ENCODE data around the gene HMGN1. TPM values are rescaled to one million over a fixed set of nuclear protein-coding genes. Genes with fewer than 3 reads are reported as not detected.
"Not testable (repeated sequence)": the region's sequence is repeated elsewhere in the genome, so short reads cannot be mapped to it uniquely, and the experiment has no call there.

HMGN1 gene
- polyA plus RNA-seq, 12 donors, result 207 to 511 (median 342) TPM; not detected in 1

- no peak for DNase-seq
Measured at GRCh38 chr21:39375446-39375845, 26.6 kb upstream of the HMGN1 start.

DNA sequence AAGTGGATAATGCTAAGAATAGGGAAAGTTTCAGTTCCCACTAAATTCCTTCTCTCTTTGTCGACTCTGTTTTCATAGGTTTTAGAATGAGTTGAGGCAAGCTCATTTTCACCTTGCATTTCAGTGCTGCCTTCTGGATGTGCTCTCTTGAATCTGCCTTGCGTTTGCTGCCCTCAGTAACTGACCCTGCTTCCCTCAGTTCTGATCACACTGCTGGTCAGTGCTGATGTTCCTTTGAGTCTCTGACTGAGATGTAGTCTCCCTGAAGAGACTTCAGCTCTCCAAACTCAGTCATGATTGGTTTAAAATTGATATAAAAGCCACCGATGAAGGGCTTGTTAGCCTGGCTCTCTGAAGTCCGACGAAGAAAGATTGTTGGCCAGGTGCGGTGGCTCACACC is 25.2 kb upstream of the HMGN1 start:
- DNase-seq, result no peak

DNA sequence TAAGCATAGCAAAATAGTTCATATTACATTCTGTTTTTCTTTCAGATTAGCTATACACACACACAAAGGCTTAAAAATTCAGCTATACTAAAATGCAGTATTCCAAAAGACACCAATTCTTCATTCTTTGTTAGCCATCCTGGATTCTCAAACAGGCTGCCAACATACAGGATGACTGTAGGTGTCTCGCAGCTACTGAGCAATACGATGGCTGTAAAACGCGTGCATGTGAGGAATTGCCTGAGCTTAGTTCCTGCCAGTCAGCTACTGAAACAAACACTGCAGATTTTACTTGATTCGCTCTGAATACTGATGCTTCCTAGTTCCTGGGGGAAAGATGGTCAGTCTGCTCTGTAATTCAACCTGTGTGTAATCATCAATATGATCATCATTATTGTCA is 24.7 kb upstream of the HMGN1 start:
- DNase-seq, result peak; percentile 14

- DNase-seq, result not testable (repeated sequence)
Measured at GRCh38 chr21:39369896-39370288, 21.0 kb upstream of the HMGN1 start.

DNA sequence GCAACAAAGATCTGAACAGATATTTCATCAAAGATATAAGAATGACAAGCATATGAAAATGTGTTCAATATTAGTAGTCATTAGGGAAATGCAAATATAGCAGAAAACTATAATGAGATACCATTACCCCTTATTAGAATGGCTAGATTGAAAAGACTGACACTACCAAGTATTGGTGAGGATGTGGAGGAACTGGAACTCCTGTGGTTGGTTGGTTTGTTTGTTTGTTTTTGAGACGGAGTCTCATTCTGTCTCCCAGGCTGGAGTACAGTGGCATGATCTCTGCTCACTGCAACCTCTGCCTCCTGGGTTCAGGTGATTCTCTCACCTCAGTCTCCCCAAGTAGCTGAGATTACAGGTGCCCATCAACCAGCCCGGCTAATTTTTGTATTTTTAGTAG is 18.9 kb upstream of the HMGN1 start:
- DNase-seq, result no peak

DNA sequence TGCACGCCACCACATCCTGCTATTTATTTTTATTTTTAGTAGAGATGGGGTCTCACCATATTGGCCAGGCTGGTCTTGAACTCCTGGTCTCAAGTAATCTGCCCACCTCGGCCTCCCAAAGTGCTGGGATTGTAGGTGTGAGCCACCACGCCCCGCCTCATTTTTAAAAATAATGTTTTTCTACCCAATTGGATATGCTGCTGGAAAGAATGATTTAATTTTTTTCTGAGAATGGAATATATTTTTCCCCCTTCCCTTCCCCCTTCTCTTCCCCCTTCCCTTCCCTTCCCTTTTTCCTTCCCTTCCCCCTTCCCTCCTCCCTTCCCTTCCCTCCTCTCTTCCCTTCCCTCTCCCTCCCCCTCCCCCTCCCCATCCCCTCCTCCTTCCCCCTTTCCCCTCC is 17.7 kb upstream of the HMGN1 start:
- DNase-seq, result no peak

- no peak for DNase-seq
Measured at GRCh38 chr21:39364949-39365348, 16.1 kb upstream of the HMGN1 start.

DNA sequence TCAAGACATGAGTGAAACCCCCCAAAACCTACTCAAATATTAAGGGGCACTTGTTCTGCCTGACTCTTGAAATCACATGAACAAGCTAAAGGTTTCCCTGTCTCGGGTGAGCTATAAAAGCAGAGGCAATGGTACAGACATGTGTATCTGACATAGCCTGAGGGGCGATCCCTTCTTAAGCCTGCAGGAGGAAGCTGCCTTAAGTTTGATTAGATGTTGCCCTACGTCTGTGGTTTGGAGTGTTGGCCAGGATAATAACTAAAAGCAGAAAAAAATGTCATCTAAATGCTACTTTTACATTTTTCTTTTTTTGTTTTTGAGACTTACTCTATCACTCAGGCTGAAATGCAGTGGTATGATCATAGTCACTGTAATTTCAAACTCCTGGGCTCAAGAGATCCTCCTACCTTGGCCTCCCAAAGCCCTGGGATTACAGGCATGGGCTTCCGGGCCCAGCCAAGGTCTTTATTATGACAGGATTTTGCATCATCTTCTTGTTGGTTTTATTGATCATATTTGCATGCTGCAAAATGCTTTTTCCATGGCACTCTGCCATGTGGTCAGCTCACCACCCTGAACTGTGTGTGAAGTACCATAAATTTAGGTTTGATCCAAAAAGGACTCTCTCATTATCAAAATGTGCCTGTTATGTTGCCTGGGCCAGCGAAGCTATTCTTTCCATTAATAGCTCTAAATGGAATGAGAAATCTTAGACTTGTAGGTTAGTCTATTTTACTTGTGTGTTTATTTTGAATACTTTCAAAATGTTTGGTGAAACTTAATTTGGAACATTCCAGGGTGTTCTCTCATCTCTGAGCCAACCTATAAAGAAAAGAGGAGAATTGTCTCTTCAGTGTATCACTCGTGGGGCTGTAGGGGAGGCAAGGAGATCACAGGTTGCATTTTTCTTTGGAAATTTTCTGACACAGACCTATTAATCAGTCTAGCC is 15.0 kb upstream of the HMGN1 start:
- DNase-seq, result no peak

DNA sequence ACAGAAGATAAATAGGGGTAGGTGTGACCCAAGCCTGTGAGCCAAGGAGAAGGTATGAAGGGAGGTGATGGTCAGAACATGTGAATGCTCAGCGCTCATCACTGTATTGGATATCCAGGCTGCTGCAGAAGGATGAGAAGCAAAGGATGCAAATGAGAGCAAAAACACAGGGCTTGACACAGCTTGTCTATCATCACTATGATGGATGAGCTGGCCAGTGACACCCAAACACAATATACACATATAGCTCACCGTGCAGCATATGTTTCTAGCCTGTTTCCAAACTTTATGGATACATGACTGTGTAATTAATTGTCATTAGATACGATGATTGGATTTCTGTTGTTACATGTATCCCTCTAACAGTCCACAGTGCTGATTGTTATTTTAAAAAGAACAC is 13.8 kb upstream of the HMGN1 start:
- no peak for DNase-seq

DNA sequence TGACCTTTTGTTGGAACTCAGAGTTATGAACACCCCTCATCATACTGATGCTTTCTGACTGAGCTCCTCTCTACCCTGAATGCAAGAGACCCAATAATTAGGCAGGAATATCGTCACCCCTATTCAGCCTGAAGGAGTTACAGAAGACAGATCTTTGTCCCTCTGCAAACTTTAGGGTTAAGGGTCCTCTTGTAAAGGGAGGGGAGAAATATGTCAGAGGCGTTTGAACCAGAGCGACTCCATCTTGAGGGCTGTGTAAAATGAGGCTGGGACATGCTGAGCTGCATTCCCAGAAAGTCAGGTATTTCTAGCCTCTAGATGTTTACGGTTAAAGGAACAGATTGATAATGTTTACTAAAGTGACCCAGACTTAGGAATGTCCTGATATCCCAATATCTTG is 10.5 kb upstream of the HMGN1 start:
- DNase-seq, result no peak

DNA sequence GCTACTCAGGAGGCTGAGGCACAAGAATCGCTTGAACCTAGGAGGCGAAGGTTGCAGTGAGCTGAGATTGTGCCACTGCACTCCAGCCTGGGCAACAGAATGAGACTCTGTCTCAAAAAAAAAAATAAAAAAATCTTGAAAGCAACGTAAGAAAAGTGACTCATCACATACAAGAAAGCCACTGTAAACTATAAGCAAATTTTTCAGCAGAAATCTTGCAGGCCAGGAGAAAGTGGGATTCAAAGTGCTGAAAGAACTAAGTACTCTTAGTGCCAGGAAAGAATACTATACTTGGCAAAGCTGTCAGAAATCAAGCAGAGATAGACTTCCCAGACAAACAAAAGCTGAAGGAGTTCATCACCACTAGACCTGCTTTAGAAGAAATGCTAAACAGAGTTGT is 4.4 kb upstream of the HMGN1 start:
- DNase-seq, result no peak

DNA sequence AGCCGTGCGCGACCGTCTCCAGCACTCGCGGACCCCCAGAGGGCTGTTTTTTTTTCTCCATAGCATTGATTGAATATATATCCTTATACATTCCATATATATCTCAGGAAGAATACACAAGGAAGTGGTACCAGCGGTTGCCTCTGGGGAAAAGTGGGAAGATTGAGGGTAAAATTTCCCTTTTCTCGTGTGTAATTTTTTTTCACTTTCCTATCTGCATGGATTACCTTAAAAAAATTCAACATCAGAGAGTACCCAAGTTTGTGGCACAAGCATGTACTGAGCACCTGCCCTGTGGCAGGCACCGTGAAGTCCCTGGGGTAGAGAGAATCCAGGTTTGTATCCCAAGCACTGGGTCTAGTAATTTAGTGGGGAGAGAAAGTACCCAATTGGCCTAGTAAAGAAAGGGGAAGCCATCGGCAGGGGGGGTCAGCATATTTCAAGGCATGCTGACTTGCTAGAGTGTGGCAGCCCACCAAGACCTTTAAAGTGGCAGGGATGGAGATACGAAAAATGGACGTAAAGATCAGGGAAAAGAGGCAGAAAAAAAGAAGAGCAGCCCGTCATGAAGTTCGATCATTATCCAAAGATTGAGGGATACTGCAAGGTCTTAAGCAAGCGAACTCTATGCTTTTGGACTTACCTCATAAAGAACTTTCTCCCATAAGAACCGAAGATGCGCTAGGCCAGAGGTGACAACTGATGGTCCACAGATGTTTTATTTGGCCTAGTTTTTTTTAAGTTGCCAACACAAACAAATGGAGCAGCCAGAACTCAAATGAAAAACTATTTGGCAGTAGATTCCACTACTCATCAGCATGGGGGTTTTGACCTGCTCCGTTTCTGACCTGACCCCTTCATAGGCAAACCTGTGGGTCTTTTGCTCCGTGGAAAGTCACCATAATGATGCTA is 1.5 kb upstream of the HMGN1 start:
- no peak for DNase-seq

DNA sequence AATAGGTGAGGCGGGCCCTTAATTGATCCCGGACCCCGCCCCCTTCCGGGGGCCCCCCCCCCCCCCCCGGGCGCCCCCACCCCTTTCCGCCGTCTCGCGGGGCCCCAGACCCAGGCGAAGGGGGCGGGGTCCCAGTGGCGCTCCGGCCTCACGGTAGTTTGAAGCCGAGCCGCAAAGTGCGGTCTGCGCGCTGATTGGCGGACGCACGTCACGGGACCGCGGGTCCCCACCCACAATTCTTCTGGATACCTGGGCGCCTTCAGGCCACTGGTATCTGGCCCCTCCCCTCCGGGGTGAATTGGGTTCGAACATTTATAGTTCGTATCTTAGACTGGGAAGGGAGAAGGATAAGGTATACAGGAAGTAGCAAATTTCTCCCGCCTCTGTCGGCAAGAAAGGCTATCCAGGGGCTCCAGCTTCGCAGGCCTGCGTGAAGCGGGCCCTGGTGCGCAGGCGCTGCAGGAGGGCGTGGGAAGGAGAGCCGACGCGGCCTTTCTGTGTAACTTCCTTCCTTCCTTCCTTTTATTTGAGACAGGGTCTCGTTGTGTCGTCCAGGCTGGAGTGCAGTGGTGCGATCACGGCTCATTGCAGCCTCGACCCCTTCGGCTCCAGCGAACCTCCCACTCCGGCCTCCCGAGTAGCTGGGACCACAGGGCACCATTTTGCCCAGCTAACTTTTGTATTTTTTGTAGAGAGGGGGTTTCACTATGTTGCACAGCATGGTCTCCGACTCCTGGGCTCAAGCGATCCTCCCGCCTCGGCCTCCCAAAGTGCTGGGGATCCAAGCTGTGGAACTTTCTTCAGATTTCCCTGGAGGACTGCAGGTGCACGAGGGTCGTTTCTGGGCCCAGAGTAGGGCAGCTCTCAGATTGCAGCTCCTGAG is 564 bp upstream of the HMGN1 start:
- peak; percentile 96 for DNase-seq

- no peak for DNase-seq
Measured at GRCh38 chr21:39348040-39348354, 891 bp downstream of the HMGN1 start.

GRCh38 chr21:39347537-39347936 is 1.4 kb downstream of the HMGN1 start:
- peak; percentile 6 for DNase-seq

DNA sequence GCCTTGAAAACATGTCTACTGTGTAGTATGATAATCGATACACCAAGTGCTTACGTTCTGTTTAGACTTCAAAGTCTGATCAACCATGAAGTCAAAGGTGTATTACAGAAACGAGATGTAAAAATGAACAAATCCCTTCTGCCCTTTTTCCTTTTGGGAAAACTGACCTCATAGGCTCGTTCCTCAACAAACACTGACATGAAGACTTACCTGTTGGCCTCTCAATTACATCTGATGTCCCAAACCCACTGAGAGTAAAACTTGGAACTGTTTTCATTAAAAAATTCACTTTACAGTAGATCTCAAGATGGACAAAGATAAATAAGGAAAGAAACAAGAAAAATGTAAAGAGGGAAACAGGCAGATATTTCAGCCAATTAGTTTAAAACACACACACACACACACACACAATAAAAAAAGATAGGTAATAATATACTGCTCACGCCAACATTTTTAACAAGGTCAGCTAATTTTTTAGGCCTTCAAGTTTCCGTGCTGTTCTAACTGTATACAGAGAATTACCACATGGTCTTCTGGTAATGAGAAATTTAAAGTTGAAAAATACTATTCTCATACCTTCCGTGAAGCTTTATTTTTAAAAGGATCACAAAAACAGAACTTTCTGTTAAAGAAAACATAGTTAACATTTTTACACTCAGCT is 2.1 kb downstream of the HMGN1 start:
- no peak for DNase-seq

GRCh38 chr21:39346206-39346605 is 2.7 kb downstream of the HMGN1 start:
- no peak for DNase-seq

- no peak for DNase-seq
Measured at GRCh38 chr21:39345440-39345839, 3.4 kb downstream of the HMGN1 start.

DNA sequence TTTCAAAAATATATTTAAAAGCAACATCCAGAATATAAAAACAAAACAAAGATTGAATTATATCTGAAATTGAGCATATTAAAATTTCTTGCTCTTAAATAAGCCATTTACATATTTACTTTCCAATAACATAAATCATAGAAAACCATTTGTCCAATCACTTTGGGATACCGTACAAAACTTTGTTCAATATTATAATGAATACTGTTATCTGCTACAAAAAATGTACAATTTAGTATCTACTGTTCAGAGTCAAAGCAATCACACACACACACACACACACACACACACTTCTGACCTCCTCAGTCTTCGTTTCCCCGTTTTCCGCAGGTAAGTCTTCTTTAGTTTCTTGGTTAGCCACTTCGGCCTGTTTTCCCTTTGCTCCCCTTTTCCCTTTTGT is 4.0 kb downstream of the HMGN1 start:
- no peak for DNase-seq

DNA sequence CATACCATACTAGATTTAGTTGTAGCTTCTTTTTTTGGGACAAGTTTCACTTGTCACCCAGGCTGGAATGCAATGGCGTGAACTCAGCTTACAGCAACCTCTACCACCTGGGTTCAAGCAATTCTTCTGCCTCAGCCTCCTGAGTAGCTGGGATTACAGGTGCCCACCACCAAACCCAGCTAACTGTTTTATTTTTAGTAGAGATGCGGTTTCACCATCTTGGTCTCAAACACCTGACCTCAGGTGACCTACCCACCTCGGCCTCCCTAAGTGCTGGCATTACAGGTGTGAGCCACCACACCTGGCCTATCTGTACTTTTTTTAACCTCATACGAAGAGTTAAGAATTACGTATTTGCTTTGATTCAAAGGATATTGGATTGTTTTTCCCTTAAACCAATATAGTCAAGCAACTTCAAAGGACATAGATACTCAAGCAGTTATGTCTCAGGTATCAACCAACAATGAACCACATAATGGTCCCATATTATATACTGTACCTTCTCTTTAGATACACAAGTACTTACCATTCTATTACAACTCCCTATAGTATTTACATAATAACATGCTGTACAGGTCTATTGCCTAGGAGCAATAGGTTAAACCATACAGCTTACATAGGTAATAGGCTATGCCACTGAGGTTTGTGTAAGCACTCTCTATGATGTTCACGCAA is 7.5 kb downstream of the HMGN1 start:
- DNase-seq, result no peak

GRCh38 chr21:39340687-39341086 is 8.2 kb downstream of the HMGN1 start:
- no peak for DNase-seq
